Left forelimb (tissue), 1 donor: ENCODE results near the gene USH2A.

ENCODE experiments used
- DNase-seq: peaks from one replicate; pipeline ENCODE4 v3.0.0-alpha.2; 2018; ENCODE audit warnings: low spot score

The USH2A gene

DNA sequence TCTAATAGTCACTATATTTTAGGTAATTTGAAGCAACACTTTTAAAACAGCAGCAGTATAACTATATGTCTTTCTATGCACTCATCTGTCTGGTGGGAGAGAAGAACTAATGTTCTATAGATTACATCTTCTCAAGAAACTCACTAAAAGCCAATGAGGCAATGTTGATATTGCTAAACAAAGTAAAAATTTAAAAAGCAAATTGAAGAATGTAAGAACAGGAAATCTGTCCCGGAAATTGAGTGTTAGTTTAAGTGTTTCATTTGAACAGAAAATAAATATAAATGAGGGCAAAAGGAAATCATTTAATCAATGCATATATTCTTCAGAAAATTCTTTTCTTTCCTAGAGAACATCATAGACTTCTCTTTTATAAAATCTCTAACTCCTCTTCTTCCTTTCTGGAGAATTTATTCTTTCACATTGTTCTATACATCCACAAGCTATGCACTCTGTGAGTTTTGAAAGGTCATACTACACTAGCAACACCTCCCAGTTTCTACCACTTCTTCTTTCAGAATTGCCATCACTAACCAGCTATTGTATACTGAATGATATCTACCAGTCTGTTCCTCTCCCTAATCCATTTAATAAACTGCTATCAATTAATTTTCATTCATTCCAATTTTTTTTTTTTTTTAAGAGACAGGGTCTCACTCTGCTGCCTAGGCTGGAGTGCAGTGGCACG, 153.0 kb downstream of the USH2A start:
- DNase-seq: no peak

GRCh38 chr1:216261631-216262030, 161.6 kb downstream of the USH2A start:
- no peak for DNase-seq

DNA sequence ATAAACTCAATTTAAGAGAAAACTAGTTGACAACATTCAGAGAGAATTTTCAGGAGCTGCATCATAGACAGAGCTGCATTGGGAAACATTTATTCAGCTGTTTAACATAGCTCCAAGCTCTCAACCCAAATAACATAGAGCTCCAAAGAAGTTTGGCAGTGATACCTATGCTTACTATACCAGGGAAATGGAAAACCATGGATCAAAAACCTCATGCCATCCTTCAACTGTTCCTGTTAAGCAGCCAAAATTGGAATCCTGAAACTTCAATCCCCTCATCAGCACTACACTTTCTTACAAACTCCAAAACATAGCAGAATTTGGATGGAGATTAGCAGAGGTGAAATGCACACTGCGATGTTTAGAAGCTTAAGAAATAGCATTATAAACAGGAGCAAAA, 164.4 kb downstream of the USH2A start:
- no peak for DNase-seq

- no peak for DNase-seq
Measured at GRCh38 chr1:216258386-216258785, 164.9 kb downstream of the USH2A start.

DNA sequence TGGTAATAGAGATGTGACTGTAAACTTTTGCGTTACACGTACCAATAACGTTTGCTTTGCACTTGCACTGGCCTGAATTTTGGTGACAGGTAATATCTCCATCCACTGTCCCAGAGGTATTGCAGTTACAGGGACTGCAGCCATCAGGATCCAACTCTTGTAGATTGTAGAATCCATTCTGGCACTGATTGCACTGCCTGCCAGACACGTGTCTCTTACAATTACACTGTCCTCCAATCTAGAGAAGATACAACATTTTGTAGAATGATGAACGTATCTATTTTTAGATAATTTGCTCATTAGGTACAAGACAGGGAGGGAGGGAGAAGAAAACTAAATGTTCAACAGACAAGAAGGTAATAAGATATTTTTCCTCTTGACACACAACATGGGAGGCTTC, 172.4 kb downstream of the USH2A start:
- DNase-seq: no peak

GRCh38 chr1:216248628-216249027, 174.6 kb downstream of the USH2A start:
- no peak for DNase-seq

DNA sequence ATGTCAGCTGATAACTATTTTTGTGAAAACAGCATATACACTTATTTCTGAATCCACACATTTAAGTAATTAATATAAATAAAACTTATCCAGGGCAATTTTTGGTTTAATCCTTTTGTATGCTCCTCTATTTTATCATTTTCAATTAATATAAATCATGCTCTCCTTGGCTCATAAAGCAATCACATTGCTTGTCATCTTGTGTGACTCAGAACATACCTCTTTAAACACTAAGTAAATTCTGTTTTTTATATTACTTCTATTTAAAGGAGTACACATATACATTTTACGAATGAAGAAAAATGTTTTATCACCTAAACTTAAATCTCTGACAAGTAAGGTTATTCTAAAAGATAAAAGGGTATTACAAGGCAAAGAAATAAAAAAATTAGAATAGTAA, 175.3 kb downstream of the USH2A start:
- DNase-seq: no peak

DNA sequence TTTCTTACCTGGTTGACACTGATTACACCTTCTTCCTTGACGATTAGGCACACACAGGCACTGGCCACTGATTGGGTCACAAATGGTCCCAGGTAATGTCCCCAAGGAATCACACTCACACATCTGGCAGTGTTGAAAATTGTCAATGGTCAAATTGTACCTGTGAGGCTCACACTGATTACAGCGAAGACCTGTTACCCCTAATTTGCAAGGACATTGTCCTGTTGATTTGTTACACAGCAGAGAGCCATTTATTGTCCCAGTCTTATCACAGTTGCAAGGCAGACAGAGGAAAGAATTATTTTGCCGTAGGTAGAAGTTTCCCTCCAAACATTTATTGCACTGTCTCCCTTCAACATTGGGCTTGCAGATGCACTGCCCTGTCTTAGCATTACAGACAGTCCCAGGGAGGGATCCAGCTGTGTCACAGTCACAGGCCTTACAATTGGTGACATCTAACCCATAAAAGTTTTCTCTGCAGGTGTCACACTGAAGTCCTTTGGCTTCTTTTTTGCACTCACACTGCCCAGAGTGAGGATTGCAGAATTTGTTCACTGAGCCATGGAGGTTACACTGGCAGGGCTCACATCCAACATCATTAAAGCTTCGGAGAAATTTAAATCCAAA, 176.6 kb downstream of the USH2A start:
- DNase-seq: no peak

GRCh38 chr1:216238844-216239243, 184.4 kb downstream of the USH2A start:
- no peak for DNase-seq

- DNase-seq: no peak
Measured at GRCh38 chr1:216237927-216238542, 185.2 kb downstream of the USH2A start.

- no peak for DNase-seq
Measured at GRCh38 chr1:216224233-216224632, 199.0 kb downstream of the USH2A start.

- DNase-seq: no peak
Measured at GRCh38 chr1:216223486-216223885, 199.8 kb downstream of the USH2A start.

GRCh38 chr1:216222288-216222687, 201.0 kb downstream of the USH2A start:
- DNase-seq: no peak

- no peak for DNase-seq
Measured at GRCh38 chr1:216221260-216221700, 202.0 kb downstream of the USH2A start.

DNA sequence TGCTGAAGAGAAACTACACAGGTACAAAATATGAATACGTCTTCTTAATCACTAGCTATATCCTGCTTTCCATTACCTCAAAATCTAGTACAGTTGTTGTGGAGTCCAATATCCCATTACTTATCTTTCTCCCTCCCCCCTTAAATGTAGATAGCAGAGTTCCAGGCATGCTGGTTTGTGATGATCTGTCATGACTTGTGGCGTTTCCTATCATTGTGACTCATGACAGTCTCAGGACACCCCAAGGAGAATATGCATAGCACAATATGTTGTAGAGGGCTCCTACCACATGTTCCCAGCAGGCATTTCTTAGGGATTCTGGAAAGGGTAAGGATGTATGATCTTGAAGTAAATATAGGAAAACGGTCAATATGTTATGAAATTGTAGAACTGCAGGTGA, 206.9 kb downstream of the USH2A start:
- no peak for DNase-seq

- no peak for DNase-seq
Measured at GRCh38 chr1:216215169-216215568, 208.1 kb downstream of the USH2A start.

DNA sequence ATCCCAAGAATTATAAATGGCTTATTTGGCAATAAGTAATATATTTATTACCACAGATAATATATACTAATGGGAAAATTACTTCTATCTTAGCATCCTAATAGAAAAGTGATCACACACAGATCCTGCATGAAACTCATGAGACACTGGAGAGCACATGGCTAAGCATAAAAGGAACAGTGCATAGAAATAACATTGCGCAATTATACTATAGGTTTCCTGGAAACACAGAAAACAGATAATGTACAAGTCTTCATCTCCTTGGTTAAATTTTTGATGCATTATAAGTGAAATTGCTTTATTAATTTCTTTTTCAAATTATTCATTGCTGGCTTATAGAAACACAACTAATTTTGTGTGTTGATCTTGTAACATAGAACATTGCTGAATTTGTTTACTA, 210.4 kb downstream of the USH2A start:
- no peak for DNase-seq

GRCh38 chr1:216210081-216210480, 213.2 kb downstream of the USH2A start:
- no peak for DNase-seq

GRCh38 chr1:216209125-216209524, 214.1 kb downstream of the USH2A start:
- no peak for DNase-seq

- DNase-seq: no peak
Measured at GRCh38 chr1:216207154-216207553, 216.1 kb downstream of the USH2A start.

DNA sequence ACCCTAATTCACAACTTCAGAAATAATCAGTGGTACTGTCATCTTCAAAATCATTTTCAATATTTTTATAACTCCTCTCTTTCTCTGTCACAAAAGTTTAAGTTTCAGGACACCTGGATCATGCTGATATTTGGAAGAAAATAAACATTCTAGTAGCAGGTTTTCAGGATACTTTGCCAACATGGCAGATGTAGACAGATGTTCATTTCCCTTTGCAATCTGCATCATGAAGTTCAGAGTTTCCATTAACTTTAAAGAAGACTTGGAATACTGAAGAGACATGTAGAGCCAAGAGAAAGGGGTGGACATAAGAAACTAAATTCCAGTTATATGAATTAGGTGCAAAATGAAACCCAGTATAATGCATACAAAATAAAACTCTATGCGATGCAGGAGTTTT, 218.1 kb downstream of the USH2A start:
- DNase-seq: no peak

GRCh38 chr1:216201946-216202345, 221.3 kb downstream of the USH2A start:
- no peak for DNase-seq

DNA sequence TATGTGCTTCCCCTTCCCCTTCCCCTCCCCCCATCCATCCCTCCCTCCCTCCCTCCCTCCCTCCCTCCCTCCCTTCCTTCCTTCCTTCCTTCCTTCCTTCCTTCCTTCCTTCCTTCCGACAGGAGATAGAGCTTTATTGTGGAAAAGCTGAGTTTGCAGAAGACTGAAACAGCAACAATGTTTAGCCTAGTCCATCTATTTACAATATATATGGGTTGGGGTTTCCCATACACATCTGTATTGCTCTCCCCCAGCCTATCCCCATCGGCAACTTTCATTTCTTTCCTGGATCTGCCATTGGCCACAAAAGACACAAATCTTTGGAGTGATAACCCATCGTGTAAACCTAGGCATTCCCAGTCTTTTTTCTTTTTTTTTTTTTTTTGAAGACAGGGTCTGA, 222.3 kb downstream of the USH2A start:
- DNase-seq: no peak

DNA sequence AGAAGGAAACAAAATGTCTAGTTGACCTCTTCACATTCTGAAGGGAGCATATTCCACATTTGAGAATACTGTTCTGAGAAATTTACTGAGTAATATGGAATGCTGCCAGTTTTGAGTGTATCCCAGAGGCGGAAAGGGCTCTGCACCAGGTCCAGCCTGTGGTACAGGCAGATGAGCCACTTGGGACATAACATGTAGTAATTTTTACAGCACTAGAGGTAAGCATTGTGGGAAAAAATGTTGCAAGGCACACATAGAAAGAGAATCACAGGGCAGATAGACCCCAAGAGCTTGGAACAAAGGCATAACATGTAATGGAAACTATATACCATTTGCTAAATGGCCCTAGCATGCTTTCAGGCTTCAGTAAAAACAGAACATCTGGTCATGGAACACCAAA, 228.5 kb downstream of the USH2A start:
- no peak for DNase-seq
